Measurements from ENCODE around the gene TCF12.
A peak's percentile ranks its signal among the peaks of the same experiment; 100 is the strongest.

TCF12 gene

DNA sequence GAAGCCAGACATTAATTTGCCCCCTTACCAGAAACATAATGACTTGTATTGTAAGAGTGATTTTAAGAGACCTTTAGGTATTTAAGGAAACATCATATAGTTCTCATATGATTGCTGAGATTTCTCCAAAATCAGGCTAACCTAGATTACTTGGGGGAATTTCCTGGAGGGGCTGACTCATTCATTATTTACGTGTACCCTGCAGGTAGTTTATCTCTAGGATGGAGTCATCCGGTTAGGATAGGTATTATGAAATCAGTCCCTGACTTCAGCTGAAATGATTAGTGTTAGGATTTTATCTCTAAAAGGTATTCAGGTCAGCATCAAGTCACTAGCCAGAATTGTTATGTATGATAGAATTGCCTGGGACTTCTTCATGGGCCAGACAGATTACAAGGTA is 97.5 kb downstream of the TCF12 start:
- TF ChIP-seq, protein P1, sequence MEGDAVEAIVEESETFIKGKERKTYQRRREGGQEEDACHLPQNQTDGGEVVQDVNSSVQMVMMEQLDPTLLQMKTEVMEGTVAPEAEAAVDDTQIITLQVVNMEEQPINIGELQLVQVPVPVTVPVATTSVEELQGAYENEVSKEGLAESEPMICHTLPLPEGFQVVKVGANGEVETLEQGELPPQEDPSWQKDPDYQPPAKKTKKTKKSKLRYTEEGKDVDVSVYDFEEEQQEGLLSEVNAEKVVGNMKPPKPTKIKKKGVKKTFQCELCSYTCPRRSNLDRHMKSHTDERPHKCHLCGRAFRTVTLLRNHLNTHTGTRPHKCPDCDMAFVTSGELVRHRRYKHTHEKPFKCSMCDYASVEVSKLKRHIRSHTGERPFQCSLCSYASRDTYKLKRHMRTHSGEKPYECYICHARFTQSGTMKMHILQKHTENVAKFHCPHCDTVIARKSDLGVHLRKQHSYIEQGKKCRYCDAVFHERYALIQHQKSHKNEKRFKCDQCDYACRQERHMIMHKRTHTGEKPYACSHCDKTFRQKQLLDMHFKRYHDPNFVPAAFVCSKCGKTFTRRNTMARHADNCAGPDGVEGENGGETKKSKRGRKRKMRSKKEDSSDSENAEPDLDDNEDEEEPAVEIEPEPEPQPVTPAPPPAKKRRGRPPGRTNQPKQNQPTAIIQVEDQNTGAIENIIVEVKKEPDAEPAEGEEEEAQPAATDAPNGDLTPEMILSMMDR (IDR thresholded peaks at IDR 0.05), result no peak

DNA sequence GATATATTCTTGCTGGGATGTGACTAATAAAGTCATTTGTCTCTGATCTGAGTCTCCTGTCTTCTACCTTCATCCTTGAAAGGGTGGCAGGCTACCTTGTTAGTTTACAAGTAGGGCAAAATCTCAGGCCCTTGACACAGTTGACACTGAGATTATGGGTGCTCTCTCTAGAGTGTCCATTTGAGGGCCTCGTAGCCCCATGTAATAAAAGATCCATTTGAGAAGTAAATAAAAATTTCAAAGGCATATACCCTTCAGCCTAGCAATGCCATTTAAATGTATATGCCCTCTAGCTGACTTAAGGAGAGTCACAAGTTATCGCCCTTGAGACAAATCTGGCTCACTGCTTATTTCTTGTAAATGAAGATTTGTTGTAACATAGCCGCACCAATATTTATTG is 98.6 kb downstream of the TCF12 start:
- TF ChIP-seq, protein P1 (IDR thresholded peaks at IDR 0.05), result peak; percentile 33; the same call in 1 of the 2 replicates

DNA sequence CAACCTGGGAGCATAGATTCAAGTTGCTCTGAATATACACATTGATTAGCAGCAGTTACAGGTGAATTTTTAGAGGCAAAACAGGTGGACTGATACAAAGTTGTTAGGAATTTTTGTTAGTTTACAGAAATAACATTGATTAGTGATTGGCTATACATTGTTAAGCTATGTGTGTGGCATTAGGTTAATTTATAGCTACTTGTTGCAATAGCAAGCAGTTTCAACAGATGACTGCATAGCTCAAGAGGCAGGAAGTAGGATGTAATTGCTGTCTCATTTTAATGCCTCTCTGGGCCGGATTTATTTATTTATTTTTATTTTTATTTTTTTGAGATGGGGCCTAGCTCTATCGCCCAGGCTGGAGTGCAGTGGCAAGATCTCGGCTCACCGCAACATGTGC is 99.7 kb downstream of the TCF12 start:
- TF ChIP-seq, protein P1 (IDR thresholded peaks at IDR 0.05), result no peak

DNA sequence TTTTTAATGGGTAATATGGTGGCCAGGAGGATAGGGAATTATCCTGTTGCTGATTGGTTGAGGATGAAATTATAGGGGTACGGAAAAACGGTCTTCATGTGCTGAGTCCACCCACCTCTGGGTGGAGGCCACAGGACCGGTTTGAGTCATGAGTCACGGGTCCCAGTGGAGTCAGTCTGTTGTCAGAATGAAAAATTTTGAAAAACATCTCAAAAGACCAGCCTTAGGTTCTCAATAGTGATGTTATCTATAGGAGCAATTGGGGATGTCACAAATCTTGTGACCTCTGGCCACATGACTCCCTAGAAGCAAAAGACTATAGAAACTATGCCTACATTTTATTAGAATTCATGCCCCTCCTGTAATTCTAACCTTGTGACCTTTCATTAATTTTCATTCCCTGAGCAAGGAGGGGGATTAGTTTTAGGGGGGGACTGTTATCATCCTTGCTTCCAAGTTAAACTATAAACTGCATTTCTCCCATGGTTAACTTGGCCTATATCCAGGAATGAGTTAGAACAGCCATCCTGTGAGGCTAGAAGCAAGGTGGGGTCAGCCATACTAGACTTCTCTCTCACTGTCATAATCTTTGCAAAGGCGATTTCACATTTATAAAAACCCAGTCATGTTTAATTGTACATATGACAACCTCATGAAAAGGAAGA is 101.2 kb downstream of the TCF12 start:
- TF ChIP-seq, protein P1 (IDR thresholded peaks at IDR 0.05), result no peak

DNA sequence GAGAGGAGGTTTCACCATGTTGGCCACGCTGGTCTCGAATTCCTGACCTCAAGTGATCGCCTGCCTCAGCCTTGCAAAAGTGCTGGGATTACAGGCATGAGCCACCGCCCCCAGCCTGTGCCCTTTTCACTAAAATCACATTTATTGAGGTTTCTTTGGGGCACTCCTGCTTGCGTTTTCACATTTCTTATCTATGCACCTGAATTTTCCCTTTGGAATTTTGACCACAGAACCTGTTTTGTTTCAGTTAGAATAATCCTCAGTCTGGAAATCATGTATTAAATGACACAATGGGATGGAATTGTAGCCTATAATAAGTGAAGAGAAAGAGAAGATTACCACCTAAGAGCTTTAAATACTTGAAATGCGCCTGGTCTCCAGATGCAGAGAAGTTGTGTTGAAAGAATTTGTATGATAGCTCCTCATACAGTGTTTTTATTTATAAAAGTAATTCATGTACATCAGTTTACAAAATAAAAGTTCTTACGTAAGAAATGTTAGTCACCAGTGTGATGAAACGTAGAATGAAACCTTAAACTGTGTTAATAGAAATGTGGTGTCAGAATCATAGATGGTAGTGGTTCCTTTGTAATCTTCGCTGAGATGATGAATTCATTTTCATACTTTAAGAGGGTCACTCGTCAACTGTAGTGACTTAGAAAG is 107.0 kb downstream of the TCF12 start:
- TF ChIP-seq, protein P1 (IDR thresholded peaks at IDR 0.05), result no peak

DNA sequence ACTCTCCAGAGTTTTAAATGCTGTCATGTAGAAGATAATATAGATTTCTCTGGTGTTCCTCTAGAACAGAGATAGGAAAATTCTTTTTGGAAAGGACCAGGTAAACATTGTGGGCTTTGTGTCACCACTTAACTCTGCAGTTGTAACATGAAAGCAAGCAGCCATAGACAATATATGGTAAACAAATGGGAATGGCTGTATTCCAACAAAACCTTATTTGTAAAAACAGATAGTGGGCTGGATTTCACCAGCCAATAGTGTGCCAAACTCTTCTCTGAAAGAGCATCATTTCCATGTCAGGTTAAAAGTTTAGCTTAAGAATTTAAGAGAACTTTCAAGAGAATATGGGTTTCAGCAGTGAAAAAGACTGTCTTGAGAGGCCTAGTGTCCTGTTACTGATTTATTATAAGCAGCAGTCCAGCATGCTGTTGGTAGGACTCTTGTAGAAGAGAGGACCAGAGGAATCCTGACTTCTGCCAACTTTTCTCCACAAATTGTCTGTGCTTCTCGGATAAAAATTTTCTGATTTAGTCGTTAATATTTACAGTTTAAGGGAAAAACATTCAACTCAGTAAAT is 107.7 kb downstream of the TCF12 start:
- TF ChIP-seq, protein P1 (IDR thresholded peaks at IDR 0.05), result no peak

DNA sequence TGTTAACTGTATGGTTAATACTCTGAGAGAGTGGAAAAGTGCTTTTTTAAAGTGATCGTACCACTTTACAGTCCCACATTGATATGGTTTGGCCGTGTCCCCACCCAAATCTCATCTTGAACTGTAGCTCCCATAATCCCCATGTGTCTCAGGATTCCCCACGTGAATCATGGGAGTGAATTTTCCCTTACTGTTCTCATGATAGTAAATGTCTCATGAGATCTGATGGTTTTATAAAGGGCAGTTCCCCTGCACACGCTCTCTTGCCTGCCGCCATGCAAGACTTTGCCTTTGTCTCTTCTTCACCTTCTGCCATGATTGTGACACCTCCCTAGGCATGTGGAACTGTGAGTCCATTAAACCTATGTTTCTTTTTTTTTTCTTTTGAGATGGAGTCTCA is 109.2 kb downstream of the TCF12 start:
- TF ChIP-seq, protein P1 (IDR thresholded peaks at IDR 0.05), result no peak

Measured in LNCAP (cell line).